Activated CD8-positive, alpha-beta memory T cell treated with anti-CD3 and anti-CD28 coated beads, Interleukin-2, amount 50 U/mL, for 4 hours (primary cell): ENCODE data around the gene CEACAM4.

ENCODE experiments used
- DNase-seq: peaks from one replicate; pipeline ENCODE4 v3.0.0-alpha.2; 2020

Gene CEACAM4

DNA sequence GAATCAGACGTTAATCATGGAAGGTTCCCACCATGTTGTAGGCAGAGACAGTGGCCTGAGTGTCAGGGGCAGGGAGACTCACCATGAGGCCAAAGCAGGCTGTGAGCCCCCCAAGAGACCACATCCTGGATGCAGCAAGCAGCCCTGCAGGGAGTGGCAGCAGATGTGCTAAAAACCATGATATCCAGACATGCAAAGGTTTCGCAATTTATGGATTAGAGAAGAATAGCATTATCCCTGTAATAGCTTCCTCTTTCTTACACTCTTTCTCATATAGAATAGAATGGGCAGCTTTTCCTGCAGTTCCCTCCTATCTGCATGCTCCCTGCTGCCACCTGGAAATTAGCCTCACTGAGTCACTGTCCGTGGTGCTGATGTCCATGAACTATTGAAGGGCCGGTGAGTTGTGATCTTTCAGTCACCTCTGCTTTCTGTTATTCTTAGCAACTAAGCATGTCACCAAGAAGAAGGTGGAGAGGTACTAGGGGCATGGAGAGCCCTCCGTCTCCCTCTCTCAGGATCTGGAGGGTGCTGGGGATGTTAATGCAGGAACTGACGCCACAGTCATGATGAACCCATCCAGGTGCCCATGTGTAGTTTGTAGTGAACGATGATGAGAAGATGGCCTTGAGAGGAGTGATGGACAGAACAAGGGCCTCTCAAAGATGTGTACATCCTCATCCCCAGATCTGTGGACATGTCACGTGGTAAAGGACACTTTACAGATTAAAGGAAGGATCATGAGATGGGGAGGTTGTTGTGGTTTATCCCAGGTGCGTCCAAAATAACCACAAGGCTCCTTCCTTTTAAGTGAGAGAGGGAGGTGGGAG is 9.9 kb downstream of the CEACAM4 start:
- no peak for DNase-seq

DNA sequence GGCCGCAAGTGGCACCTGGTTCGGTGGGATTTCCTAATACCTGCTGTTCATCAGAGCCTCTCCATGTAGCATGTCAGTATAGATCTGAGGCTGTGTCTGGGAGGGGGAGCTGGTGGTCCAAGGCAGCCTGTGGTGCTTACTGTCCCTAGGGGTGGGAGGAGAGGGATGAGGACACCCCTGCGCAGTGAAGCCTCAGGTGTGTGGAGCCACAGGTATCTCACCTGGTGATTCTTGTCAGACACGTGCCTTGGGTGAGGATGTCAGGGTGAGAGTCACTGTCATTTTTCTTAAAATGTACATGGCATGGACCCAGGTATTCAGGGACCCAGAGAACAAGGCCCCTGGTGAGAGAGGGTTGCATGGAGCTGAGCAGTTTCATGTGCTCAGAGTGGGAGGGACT is 11.7 kb downstream of the CEACAM4 start:
- DNase-seq, result no peak

DNA sequence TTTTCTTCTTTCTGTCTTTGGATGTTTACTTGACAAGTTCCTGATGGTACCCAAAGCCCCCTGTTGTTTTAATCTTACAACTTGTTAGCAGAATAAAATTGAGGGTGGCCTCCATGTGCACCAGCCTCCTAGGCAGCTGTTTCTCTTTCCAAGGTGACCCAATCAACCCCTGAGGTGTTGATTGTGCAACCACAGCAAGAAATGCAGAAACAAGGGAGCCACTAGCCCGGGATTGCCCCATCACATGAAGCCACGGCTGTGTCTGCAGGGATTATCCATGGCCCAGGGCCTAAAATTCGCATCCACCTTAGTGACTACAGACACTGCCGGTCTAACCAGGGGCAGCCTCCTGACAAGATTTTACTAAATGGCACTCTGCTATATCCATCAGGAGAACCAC is 14.4 kb downstream of the CEACAM4 start:
- DNase-seq, result no peak

DNA sequence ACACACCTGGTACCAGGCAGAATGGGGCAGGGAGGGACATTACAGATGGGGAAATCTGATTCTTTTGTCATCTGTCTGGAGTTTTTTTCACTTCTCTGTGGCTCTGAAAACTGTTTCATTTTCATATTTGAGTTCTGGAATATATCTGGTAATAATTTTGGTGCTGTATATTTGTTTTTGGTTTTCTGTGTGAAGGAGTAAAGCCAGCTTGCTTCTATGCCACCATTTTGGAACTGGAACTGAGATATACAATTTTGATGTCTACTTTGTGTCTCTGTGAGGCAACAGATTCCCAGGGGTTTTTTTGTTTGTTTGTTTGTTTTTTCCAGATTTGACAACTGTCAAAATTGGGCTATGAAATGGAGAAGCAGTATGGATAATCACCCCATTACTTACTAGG is 16.1 kb downstream of the CEACAM4 start:
- DNase-seq, result no peak

DNA sequence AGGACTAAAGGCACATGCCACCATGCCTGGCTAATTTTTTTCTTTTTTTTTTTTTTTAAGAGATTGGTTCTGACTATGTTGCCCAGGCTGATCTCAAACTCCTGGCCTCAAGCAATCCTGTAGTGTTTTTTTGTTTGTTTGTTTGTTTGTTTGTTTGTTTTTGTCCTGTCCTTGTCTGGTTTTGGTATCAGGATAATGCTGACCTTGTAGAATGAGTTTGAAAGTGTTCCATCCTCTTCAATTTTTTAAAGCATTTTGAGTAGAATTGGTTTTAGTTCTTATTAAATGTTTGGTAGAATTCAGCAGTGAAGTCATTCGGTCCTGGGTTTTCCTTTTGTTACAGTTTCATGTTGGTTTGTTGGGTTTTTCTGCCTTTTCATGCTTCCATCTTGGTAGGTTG is 19.2 kb downstream of the CEACAM4 start:
- DNase-seq, result no peak

DNA sequence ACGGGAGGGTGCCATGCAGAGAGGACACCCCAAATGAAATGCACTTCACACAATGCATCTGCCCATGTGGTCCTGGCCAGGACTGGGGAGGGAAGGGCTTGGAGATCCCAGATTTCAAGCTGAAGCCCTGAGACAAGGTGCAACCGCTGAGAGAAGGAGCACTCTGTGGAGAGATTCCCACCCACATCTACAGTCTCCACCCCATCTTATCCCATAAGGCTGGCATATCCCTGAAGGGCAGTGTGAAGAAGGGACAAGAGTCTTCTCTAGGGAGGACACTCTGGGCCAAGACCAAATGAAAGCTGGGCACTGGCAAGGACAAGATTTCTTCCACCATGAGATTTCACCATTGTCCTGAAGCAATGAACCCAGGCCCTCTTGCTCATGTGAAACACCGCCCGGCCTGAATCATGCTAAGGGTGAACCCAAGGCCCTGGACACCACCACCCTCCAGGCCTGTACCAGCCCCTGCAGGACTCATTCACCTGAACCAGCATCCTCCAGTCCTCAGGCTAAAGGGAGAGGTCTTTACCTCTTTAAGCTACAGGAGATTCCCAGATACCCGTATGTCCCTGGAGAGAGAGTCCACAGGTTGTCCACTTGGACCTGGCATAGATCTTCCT is 20.5 kb downstream of the CEACAM4 start:
- DNase-seq, result no peak

DNA sequence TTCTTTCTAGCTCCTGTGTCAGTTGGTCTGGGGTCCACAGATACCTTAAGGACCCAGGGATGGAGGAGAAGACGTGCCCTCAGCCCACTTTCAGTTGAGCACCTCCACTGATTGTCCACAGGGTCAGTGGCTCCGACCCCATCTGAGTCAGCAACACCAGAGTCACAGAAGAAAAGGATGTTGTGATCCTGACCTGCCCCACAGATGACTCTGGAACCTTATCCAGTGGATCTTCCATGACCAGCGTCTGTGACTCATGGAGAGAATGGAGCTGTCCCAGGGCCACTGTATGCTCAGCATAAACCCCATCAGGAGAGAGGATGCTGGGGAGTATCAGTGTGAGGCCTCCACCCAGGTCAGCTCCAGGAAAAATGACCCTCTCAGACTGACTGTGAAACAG is 22.0 kb downstream of the CEACAM4 start:
- no peak for DNase-seq

DNA sequence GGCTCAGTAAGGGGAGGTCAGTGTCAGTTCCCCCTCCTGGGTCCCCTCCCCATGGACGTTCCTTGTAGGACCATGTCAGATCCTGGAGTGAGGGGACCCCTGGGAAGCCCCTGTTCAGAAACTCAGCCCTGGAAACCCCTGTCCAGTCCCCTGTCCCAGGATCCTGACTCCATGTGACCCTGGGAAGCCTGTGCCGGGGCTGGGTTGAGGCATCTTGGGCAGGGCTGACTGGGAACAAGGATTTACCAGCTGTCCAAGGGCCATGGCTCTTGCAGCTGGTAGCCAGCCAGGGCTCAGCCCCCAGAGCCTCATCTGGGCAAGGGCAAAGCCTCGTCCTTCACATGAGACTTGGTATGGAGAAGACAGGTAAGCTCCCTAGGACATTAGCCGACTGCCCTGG is 25.1 kb downstream of the CEACAM4 start:
- DNase-seq, result no peak

DNA sequence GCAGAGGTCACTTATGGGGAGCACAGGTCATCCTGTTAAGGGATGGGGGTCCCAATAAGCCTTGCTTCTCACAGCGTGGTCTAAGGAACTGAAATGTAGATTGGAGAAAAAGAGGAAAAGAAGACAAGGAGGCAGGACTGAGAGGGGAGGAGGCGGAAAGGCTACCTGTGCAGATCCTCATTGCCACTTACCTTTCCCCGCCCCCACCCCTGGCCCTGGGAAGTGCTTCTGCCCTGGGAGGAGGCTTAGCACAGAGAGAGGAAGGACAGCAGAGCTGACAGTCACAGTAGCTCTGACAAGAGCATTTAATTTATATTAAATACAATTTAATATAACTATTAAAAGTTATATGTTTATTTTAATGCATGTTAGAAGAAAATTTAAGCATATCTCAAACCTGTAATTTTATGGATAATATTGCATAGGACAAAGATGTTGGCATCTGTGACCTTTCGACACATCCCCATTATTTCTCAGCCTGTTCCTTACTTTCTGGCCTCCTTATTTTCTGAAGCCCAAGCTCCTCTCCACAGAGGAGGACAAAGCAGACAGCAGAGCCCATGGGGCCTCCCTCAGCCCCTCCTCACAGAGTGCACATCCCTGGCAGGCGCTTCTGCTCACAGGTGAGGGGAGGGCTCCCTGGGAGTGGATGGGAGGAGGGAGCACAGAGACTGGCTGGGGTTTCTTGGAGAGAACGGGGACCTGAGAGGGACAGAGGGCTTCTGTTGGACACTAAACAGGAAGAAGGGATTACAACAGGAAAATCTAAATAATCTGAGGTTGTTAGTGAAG is 27.5 kb downstream of the CEACAM4 start:
- DNase-seq, result no peak

DNA sequence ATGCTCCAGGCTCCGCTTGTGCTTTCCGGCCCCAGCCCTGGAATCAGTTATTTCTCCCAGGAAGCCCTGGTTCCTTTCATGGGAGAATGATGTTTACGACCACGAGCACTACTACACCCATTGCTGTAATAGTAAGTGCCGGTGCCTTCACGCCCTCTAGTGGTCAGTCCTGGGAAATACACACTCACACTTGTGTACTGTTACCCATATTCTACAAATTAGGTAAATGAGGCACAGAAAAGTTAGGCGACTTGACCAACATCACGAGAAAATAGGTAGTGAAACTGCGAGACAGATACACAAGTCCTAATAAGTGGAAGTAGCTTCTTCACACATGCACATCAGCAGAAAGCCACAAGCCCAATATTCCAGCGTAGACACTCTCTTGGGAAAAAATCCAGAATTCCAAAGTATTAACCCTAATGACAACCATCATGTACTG is 29.3 kb downstream of the CEACAM4 start:
- DNase-seq, result peak; percentile 75

DNA sequence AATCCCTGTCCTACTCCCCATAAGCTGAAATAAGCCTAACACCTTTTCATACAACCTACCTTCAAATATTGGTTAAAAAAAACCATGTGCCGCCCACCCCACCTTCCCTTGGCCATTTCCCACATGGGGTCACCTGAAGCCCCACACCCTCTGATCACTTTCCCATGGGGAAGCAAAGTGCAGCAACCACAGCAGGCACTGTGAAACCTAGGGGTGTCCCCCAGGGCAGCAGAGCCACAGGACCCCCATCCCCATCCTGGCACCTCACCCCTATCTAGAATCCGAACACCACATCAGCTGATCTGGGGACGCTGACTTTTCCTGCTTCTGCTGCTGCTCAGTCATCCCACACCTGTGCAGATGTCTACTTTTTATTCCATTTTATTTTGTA is 31.0 kb downstream of the CEACAM4 start:
- no peak for DNase-seq

DNA sequence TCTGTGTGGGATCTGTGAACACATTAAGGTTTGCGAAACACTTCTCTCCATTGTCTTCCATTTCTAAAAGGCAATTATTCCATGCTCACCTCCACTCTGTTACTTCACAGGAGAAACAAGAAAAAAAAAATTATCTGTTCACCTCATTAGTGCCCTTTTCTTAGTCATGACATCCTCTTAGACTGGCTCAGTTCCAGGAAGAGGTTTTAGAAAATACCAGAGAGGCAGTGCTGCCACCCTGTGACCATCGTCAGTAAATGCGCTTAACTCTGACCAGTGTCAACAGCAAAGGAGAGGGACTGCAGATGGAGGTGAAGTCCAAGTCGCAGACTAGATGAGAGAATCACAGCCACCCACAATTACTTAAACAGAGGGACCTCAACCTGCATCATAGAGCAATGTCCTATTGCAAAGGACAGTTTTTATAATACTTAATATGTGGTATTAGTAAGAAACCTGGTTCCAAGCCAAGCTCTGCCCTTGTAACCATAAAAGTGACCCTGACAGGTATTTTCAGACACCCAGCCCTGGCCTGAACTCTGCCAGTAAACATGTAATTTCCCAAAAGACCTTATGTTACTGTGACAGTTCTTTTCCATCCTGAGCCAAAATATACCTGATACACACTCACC is 31.5 kb downstream of the CEACAM4 start:
- DNase-seq, result peak; percentile 65

DNA sequence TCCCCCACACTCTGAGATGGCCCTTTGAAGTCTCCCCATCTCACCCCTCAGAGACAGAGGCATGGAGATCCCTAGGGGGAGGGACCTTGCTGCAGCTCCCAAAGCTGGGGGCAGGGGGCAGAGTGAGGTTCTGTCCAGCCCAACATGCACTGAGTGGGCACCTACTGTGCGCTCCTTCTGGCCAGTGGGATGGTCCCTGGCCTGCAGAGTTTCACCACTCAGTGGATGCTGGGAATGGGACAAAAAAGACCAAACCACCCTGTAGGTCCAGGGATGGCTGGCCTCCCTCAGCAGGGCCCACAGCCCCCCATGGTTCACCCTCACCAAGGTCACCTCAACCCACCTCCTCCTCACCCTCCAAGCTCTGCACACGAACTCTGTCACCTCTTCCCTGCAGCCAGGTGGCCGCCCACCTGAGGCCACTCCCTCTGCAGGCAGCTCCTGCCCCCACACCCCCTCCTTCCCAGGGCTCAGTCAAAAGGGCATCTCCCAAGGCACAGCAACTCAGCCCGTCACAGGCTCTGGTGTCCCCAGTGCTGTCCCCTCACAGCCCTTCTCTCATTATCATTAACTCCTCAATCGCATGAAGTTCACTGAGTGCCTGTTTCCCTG is 34.8 kb downstream of the CEACAM4 start:
- no peak for DNase-seq

DNA sequence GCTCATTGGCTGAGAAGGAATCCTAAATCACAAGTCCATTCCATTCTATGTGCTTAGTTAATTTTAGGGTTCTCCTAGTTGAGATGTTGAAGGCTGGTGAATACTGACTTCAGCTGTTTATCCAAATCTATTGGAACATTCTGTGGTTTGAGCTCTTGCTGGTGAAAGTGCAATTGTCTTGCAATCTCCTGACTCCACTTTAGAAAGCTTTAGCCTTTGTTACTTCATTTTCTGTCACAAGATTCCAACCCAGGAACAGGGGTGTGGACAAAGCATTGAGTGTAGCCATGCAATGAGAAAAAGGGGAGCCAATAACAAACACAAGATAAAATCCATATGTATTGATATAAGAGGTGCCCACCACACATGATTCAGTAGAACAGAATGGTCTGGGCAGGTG is 35.9 kb downstream of the CEACAM4 start:
- no peak for DNase-seq

DNA sequence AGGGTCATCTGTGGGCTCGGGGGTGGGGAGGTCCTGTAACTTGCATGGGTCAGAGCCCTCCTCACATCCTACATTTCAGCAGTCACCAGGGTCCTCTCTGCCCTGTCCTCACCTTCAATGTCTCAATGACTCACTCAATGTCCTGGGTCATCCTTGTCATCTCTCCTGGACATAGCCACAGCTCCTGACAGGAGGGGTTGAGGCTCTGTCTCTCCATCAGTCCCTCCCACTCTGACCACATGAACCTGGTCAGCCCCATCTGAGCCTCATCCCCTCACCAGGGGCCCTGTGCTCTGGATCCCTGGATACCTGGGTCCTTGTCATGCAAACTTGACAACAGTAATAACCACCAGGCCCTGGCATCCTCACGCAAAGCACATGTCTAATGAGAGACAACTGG is 37.5 kb downstream of the CEACAM4 start:
- DNase-seq, result no peak

DNA sequence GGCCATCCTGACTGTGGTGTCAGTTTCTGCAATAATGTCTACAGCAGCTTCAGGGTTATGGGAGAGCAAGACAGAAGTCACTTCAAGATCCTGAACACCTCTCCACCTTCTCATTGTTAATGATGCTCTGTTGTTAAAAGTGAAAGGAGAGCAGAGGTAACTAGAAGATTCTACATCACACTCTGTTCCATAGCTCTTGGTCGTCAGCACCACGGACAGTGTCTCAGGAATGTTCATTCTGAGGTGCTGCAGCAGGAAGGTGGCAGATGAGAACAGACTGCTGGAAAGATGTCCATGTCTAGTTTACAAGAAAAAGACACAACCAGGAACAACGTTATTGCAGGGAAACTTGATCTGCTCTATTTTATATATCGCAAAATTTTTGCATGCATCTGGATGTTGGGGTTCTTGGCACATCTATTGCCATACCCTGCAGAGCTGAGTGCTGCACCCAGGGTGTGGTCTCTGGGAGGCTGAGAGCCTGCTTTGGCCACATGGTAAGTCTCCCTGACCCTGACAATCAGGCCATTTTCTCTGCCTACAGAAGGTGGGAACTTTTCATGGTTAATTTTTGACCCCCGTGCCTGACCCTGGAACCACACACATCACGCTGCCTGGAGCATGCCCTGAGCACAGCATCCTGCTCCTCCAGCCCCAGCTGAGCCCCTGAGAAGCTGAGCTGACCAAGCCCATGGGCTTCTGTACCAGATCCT is 38.2 kb downstream of the CEACAM4 start:
- DNase-seq, result no peak

DNA sequence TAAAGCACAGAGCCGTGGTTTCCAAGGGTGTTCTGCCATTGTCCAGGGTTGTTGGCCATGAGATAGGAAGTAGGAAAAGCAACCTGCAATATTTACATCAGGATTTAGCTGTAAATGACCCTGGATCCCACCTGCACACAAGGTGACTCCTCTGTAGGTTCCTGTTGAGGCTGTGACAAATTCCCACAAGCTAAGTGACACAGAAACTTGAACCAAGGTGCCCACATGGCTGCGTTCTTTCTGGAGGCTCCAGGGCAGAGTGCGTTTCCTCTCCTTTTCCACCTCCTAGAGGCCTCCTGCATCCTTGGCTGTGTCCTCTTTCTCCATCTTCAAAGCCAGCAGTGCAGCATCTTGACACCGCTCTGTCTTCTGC is 39.0 kb downstream of the CEACAM4 start:
- DNase-seq, result no peak

DNA sequence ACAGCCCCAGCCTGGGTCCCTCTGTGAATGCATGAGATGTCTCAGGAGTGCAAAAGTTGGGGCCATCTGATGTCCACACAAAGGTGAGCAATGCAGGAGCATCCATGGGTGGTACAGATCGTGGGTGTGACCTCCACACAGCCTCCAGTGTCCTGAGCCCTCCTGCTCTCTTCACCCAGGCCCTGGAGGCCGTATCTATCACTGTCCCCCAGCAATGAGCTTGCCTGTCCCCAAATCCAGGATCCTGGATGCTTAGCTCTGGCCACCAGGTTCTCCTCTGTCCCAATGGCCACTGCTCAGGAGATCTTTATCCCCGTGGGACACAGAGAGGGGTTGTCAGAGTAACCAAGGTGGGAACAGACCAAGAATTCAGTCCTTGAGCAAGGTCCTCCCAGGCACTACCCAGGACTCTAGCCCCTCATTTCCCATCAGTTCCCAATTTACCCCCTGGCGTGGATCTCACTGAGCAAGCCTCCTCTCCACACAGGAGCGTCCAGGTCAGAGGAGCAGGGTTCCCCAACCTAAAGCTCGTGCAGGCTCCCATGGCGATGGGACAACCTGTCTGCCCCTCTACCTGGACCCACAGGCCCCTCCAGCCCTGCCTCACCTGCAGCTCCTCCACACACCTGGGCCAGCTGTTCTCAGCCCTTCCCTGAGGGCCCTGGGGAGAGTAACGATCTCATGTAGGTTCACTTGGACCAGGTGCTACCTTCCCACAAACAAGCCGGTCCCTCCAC is 39.6 kb downstream of the CEACAM4 start:
- no peak for DNase-seq

DNA sequence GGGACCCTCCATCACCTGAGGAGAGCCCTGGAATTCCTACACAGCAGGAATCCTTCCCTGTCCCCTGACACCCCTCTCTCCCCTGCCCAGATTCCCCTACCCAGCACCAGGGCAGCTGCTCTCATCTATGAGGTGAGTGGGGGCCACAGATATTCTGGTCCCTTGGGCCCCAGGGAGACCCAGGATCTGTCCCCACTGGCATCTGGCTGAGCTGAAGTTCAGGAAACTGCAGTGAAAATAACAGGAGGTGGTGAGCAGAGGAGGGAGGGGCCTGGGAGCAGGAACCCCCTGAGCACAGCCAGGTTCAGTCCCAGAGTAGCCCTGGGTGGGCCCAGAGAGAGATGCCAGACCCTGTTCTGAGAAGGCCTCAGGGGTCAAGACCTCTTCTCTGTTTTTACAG is 40.8 kb downstream of the CEACAM4 start:
- no peak for DNase-seq

DNA sequence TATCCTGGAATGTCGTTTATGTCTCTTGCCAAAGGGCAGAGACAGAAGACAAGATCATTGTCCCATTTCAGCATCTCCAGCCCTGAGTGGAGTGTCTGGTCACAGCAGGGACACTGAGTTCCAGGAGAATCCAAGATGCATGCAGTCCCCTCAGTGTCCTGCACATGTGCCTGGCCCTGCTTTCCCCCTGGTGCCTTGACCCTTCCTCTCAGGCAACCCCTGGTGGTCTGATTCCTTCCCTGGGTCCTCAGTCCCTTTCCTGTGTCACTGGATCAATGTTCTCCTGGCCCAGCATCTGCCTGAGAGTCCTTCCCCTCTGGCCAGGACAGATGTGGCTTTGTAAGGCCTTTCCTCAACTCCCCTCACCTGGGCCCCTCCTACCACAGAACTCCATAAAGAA is 41.9 kb downstream of the CEACAM4 start:
- DNase-seq, result no peak

DNA sequence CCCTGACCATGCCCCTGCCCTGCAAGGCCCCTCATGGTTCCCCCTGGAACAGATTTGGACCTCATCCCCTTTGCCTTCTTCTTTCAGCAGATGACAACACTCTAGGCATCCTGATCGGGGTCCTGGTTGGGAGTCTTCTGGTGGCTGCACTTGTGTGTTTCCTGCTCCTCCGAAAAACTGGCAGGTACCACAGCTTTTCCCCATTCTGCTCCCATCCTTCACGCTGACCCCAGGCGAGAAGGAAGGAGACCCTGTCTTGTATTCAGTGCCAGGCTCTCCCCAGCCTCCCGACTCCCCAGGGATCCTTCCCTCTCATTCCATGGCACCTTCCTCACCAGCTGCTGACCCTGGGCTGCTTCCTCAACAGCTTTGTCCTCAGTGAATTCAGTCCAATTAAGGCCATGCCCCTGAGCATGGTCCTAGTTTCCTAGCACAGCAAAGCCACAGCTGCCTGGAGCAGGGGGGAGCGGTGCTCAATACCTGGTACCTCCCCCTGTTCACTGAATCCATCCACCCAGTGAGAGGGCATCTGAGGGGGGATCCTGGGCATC is 42.5 kb downstream of the CEACAM4 start:
- no peak for DNase-seq
